Measurements from ENCODE around the gene PTPRG. TPM values are rescaled to one million over a fixed set of nuclear protein-coding genes. Genes with fewer than 3 reads are reported as not detected.

The PTPRG gene
- total RNA-seq, 1 donor from 2014 or later: 124 TPM

- DNase-seq (ENCODE audit: low spot score): no peak
Measured at GRCh38 chr3:61583890-61584875, 22.8 kb downstream of the PTPRG start.

- DNase-seq (ENCODE audit: low spot score): no peak
Measured at GRCh38 chr3:61589856-61590255, 28.5 kb downstream of the PTPRG start.

GRCh38 chr3:61591300-61591699 is 29.9 kb downstream of the PTPRG start:
- no peak for DNase-seq (ENCODE audit: low spot score)

DNA sequence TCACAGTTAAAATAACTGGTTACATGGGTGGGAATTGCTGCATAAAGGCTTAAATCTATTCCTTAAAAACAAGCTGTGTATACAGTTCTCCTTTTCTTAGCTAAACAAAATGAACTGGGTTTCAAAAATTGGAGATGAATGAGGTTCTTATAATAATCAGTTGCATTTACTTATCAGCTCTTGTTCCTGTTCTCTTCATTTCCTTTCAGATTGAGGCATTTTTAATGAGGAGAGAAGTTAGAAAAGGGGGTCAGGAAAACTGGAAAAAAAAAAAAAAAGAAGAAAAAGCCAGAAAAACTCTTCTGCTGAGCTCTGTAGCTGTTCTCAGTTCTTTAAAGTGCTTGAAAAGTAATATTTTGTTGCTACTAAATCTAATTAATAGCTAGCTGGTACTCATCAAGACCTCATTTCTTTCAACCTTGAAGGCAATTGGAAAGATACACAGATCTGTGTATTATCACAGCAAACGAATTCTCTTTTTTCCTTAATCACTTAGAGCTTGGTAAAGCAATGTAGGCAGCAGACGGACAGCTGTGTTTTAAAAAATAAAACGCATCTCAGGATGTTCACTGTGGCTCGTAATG is 32.2 kb downstream of the PTPRG start:
- DNase-seq (ENCODE audit: low spot score): no peak

DNA sequence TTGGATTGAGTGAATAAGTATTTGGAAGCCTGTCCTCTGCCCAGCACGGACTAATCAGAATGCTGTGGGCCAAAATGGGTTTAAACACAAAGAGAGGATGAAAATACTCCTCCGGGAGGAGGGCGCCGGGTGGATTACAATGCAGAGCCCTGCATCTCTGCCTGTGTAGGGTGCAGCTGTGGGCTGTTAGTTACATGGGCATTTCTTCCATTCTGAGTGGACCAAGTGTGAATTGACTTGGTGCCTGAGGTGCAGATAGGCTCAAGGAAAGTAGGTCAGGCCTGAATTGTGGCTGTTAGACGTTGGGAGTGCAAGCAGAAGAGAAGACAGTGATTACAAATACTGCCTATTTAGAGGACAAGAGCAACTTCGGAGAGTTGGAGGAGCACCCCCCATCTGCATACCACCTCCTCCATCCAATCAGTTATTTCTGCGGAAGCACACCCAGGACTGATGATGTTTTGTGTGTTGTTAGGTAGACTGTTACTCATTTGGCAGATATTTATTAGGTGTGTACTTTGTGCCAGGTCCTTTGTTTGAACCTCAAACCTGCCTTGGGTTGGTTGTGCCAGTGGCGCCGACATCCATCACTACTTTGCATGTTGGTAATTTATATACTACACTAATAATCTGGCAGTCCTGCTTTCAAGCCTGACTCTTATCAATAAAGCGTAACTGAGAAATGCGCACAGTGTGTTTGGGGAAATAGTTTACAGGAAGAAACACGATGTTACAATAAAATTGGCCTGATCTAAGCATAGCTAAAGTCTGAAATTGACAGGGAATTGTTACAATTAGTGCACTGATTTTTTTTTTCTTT is 33.0 kb downstream of the PTPRG start:
- no peak for DNase-seq (ENCODE audit: low spot score)

DNA sequence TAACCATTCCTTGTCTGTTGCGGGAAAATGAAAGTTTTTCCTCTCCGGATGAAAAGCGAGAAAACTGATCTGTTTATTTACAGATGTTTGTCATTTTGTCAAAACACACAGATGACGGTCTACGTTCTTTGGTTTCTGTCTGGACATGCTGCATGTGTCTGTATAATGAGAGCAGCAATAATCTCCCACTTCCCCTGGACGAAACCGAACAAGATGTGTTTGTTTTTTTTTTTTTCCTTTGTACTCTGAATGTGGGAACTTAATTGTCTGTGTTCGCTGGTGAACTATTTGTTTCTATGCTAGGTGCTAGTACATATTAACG is 33.6 kb downstream of the PTPRG start:
- DNase-seq (ENCODE audit: low spot score): no peak

DNA sequence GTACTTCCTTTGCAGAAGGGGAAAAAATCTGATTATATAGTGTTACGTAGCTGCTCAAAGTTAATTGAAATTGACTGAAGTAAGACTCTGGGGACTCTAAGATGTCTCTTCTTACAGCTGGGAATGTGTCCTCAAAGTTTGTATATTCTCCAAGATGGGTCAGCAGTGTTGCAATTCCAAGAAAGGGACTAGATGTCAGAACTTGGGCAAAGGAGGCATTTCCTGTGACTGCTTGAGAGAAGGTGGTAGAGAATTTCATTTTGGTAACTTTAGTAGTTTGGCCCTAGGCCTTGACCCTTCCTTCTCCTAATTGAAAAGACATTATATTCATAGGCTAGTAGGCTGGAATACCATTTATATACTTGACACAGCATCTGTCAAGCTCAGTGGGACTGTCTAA is 33.9 kb downstream of the PTPRG start:
- DNase-seq (ENCODE audit: low spot score): no peak

GRCh38 chr3:61595826-61596225 is 34.5 kb downstream of the PTPRG start:
- DNase-seq (ENCODE audit: low spot score): no peak

DNA sequence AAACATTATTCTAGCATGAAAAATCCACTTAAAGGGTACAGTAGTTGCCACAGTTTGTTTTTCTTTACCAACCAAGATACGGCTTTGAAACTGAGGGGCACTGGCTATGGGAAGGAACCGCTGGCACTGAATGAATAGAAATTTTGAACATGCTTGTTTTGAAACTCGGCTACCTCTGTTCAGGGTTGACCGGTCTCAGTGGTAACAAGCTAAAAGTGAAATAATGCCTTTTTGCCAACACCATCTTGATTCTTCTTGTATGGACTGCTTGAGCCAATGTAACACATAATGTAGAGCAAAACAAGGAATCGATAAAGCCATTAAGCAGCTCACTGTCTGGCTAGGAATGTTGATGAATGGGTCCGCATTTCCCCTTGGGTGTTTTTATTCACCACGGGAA is 36.5 kb downstream of the PTPRG start:
- no peak for DNase-seq (ENCODE audit: low spot score)

GRCh38 chr3:61600195-61600594 is 38.8 kb downstream of the PTPRG start:
- DNase-seq (ENCODE audit: low spot score): no peak

DNA sequence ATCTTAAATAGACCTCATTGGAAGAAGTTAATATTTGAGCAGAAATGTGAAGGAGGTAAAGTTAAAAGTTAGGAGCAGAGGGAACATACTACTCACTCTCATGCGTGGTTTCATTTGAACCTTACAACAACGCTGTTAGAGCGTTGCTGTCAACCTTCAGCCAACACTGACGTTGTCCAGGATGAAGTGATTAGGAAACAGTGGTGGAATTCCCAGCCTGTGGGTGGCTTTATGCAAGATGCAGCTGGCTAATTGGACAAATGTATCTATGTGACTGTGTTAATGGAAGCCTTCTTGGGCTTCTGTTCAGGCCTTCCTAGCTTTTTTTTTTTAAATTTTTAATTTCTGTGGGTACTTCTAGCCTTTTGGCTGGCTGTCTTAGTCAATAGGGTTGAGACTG is 40.5 kb downstream of the PTPRG start:
- no peak for DNase-seq (ENCODE audit: low spot score)

- DNase-seq (ENCODE audit: low spot score): no peak
Measured at GRCh38 chr3:61602466-61602865, 41.1 kb downstream of the PTPRG start.

GRCh38 chr3:61605589-61606175 is 44.3 kb downstream of the PTPRG start:
- no peak for DNase-seq (ENCODE audit: low spot score)

GRCh38 chr3:61606196-61606595 is 44.8 kb downstream of the PTPRG start:
- DNase-seq (ENCODE audit: low spot score): no peak

GRCh38 chr3:61608072-61608471 is 46.7 kb downstream of the PTPRG start:
- DNase-seq (ENCODE audit: low spot score): no peak

GRCh38 chr3:61608711-61609110 is 47.3 kb downstream of the PTPRG start:
- no peak for DNase-seq (ENCODE audit: low spot score)

- DNase-seq (ENCODE audit: low spot score): no peak
Measured at GRCh38 chr3:61610316-61610715, 48.9 kb downstream of the PTPRG start.

GRCh38 chr3:61612211-61613194 is 51.1 kb downstream of the PTPRG start:
- no peak for DNase-seq (ENCODE audit: low spot score)

GRCh38 chr3:61613666-61614065 is 52.3 kb downstream of the PTPRG start:
- no peak for DNase-seq (ENCODE audit: low spot score)

- DNase-seq (ENCODE audit: low spot score): no peak
Measured at GRCh38 chr3:61615643-61616042, 54.3 kb downstream of the PTPRG start.
